ENCODE data around the gene FAM89B.
A peak's percentile ranks its signal among the peaks of the same experiment; 100 is the strongest.

FAM89B gene

DNA sequence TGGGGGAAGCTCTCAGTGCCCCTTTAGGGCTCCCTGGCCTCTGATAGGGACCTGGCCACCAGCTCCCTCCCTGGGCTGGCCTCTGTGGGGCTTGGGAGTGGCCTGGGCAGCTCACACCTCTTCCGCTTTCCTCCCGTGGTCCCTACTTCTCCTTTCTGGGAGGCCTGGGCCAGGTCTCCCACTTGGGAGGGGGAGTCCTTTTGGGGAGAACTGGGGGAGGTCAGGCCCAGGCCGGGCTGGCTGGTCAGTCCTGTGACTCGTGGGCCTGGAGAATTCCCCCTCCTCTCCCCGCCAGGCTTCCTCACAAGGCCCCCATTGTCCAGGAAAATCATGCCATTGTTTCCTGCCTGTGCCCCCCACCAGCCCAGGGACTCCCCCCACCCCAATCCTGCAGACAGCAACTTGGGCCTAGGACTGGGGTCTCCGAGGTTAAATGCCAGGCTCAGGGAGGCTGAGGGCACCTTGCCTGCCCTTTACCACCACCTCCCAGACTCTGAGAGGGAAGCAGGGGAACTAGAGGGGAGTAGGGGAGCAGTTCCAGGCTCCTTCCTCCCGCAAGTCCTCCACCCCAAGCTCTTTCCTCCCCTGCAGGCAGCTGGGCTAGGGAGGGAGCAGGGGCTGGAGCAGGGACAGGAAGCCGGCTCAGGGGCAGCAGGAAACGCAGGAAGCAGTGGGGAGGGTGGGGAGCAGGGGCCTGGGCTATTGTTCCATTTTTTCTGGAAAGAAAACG is 38.9 kb downstream of the FAM89B start:
- TF ChIP-seq FOXP2 (optimal IDR thresholded peaks at IDR 0.05; ENCODE audit: borderline replicate concordance, extremely low read depth, extremely low read length, insufficient read depth) (no peak), TAF1 (IDR thresholded peaks at IDR 0.05; ENCODE audit: borderline replicate concordance, insufficient read depth, low read length) (peak; percentile 65; the same call in 1 of the 2 replicates), POLR2AphosphoS5 (IDR thresholded peaks at IDR 0.05; ENCODE audit: low read depth, low read length) (peak; percentile 41; the same call in 1 of the 2 replicates), REST (IDR thresholded peaks at IDR 0.05; ENCODE audit: insufficient read depth in 1 of 2, low read depth in 2 of 2, low read length in 2 of 2) (peak in 1 of 2 experiments; percentile 61; a peak in 1 of 4 replicates), SIN3A (IDR thresholded peaks at IDR 0.05; ENCODE audit: borderline replicate concordance, insufficient read depth, low read length) (peak; percentile 64; the same call in 1 of the 2 replicates)

- TF ChIP-seq REST (IDR thresholded peaks at IDR 0.05; ENCODE audit: insufficient read depth in 1 of 2, low read depth in 2 of 2, low read length in 2 of 2) (no peak), SIN3A (IDR thresholded peaks at IDR 0.05; ENCODE audit: borderline replicate concordance, insufficient read depth, low read length) (no peak), POLR2AphosphoS5 (IDR thresholded peaks at IDR 0.05; ENCODE audit: low read depth, low read length) (no peak; the same call in 1 of the 2 replicates), TAF1 (IDR thresholded peaks at IDR 0.05; ENCODE audit: borderline replicate concordance, insufficient read depth, low read length) (no peak), FOXP2 (optimal IDR thresholded peaks at IDR 0.05; ENCODE audit: borderline replicate concordance, extremely low read depth, extremely low read length, insufficient read depth) (no peak)
These were observed 39.6 kb downstream of the FAM89B start for GRCh38 chr11:65611758-65612603.

DNA sequence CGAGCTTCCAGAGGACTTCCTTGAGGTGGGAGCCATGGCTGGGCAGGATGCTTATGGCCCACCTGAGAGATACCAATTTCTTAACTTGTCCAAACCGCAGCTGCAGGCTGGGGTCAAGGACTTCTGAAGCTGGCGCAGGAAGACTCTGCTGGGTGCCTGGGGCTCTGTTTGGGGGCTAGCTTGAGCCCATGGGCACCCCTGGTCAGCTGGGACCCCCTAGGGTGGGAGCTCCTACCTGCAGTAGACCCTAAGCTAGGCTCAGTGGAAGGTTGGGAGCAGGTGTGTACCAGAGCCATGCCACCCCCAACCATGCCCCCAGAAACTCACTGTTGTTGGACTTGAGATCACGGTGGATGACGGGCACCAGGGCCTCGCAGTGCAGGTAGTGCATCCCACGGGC is 40.4 kb downstream of the FAM89B start:
- TF ChIP-seq POLR2AphosphoS5 (IDR thresholded peaks at IDR 0.05; ENCODE audit: low read depth, low read length) (no peak), FOXP2 (optimal IDR thresholded peaks at IDR 0.05; ENCODE audit: borderline replicate concordance, extremely low read depth, extremely low read length, insufficient read depth) (no peak), SIN3A (IDR thresholded peaks at IDR 0.05; ENCODE audit: borderline replicate concordance, insufficient read depth, low read length) (no peak), TAF1 (IDR thresholded peaks at IDR 0.05; ENCODE audit: borderline replicate concordance, insufficient read depth, low read length) (no peak), REST (IDR thresholded peaks at IDR 0.05; ENCODE audit: insufficient read depth in 1 of 2, low read depth in 2 of 2, low read length in 2 of 2) (no peak)

DNA sequence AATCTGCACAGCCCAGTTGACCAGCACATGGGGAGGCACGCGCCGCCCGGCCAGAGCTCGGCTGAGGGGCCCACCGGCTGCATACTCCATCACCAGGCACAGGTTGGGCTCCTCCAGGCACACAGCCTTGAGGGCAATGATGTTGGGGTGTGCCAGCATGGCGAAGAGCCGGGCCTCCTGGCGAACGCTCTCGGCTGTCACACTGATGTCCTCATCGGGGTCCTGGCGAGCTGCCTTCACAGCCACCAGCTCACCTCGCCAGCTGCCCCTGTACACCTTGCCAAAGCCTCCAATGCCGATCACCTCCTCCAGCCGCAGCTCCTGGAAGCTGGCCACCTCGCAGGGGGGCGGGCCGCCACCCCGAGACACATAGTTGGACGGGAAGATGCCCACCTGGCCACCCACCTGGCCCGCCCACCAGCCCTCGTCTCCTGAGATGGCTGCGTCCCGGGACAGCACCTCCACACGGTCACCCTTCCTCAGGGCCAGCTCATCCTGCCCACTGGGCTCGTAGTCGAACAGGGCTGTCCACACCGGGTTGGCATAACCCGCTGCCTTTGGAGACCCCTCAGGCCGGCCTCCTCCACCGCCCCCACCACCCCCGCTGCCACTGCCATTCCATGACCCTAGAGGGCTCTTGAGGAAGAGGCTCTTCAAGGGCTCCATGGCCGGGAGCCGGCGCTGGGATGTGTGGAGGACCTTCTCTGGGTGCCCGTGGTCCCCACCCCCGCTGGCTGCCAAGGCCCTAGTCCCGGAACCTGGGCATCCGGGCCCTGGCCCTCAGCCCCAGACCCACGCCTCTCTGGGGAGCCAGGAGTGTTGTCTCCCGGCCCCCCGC is 41.0 kb downstream of the FAM89B start:
- TF ChIP-seq TAF1 (IDR thresholded peaks at IDR 0.05; ENCODE audit: borderline replicate concordance, insufficient read depth, low read length) (no peak), REST (IDR thresholded peaks at IDR 0.05; ENCODE audit: insufficient read depth in 1 of 2, low read depth in 2 of 2, low read length in 2 of 2) (no peak), SIN3A (IDR thresholded peaks at IDR 0.05; ENCODE audit: borderline replicate concordance, insufficient read depth, low read length) (0 out of 2 replicates have a peak, but pooled peaks have one; percentile 30), FOXP2 (optimal IDR thresholded peaks at IDR 0.05; ENCODE audit: borderline replicate concordance, extremely low read depth, extremely low read length, insufficient read depth) (no peak), POLR2AphosphoS5 (IDR thresholded peaks at IDR 0.05; ENCODE audit: low read depth, low read length) (no peak)
